IMR-90 (cell line): ENCODE data around the gene MTM1.

ENCODE experiments used
- BHLHE40 ChIP-seq: fragments of 150-350 bp; IDR thresholded peaks from 2 replicates; pipeline ENCODE4 v1.6.1; 2016; ENCODE audit warnings: mild to moderate bottlenecking, low read depth, low read length
- CTCF ChIP-seq: conservative IDR thresholded peaks from 2 replicates; pipeline ENCODE4 v1.5.1; 2012; ENCODE audit warnings: mild to moderate bottlenecking, low read depth, low read length, improper control_type of control experiment
- MAZ ChIP-seq: IDR thresholded peaks from 2 replicates; pipeline ENCODE4 v1.6.1; 2012; ENCODE audit warnings: low read depth, mild to moderate bottlenecking, low read length, improper control_type of control experiment, moderate library complexity, borderline replicate concordance
- MXI1 ChIP-seq: IDR thresholded peaks from 2 replicates; pipeline ENCODE4 v1.6.1; 2012; ENCODE audit warnings: low read depth, mild to moderate bottlenecking, low read length, moderate library complexity, borderline replicate concordance
- NFE2L2 ChIP-seq: fragments of 150-350 bp; IDR thresholded peaks from 2 replicates; pipeline ENCODE4 v1.6.1; 2016; ENCODE audit warnings: low read depth, mild to moderate bottlenecking, low read length
- POLR2A ChIP-seq: IDR thresholded peaks from 2 replicates; pipeline ENCODE4 v1.6.1; 2012; ENCODE audit warnings: mild to moderate bottlenecking, low read depth, low read length
- RAD21 ChIP-seq: IDR thresholded peaks from 2 replicates; pipeline ENCODE4 v1.6.1; 2012; ENCODE audit warnings: low read length, improper control_type of control experiment
- SMC3 ChIP-seq: fragments of 150-350 bp; IDR thresholded peaks from 2 replicates; pipeline ENCODE4 v1.6.1; 2016; ENCODE audit warnings: low read depth, mild to moderate bottlenecking, antibody characterized with exemption, low read length, moderate library complexity
- USF2 ChIP-seq: fragments of 150-350 bp; IDR thresholded peaks from 2 replicates; pipeline ENCODE4 v1.6.1; 2017; ENCODE audit warnings: mild to moderate bottlenecking, antibody characterized with exemption, low read length, low read depth

- no peak for TF ChIP-seq SMC3
- TF ChIP-seq POLR2A, result no peak
- no peak for TF ChIP-seq CTCF
- no peak for TF ChIP-seq USF2
- no peak for TF ChIP-seq BHLHE40
- TF ChIP-seq RAD21, result no peak
- no peak for TF ChIP-seq NFE2L2
- TF ChIP-seq MAZ, result no peak
- no peak for TF ChIP-seq MXI1
These were observed 37.6 kb upstream of the MTM1 start for GRCh38 chrX:150530821-150531220.
